Measurements from ENCODE around the gene KLHL29.
"Not testable (repeated sequence)": the region's sequence is repeated elsewhere in the genome, so short reads cannot be mapped to it uniquely, and the experiment has no call there.

The KLHL29 gene

GRCh38 chr2:23384551-23385343 is at the start of gene KLHL29:
TSS of gene KLHL29 (plus strand) at chr2:23385179. CDS start at chr2:23562197, 177,018 bp downstream.
- TF ChIP-seq CTCF (IDR thresholded peaks at IDR 0.05), result no peak
- H3K4me3 ChIP-seq, result peak within 1 kb of the TSS; percentile 73
- peak within 1 kb of the TSS; percentile 72 to 80 for H3K27ac ChIP-seq
- peak; percentile 86 for DNase-seq (ENCODE audit: low spot score)

- Histone ChIP-seq H3K27ac (no peak overlapping the region), H3K4me3 (no peak overlapping the region)
- no peak for TF ChIP-seq CTCF (IDR thresholded peaks at IDR 0.05)
- no peak for DNase-seq (ENCODE audit: low spot score)
Observed at GRCh38 chr2:23335550-23335949, 49.4 kb upstream of the KLHL29 start.

GRCh38 chr2:23342075-23342474 is 42.9 kb upstream of the KLHL29 start:
- Histone ChIP-seq H3K4me3 (no peak overlapping the region), H3K27ac (no peak overlapping the region)
- DNase-seq (ENCODE audit: low spot score), result no peak
- TF ChIP-seq CTCF (IDR thresholded peaks at IDR 0.05), result no peak

DNA sequence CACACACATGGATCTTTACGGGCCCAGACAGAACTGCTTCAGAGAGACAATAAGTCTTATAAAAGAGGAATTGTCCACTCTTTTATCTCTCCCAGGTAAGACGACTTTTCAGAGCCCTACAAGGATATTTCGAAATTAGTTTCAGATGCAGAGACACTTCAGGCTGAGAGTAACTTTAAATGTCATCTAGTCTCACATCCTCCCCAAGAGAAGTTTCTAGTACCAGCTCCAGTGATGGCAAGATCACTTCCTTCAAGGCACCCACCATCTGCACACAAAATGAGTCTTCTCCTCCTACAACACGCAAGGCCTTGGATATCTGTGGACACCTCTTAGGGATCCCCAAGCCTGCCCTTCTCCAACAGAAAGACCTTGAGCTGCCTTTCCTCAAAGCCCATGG is 39.0 kb upstream of the KLHL29 start:
- Histone ChIP-seq H3K4me3 (no peak overlapping the region), H3K27ac (no peak overlapping the region)
- no peak for DNase-seq (ENCODE audit: low spot score)
- TF ChIP-seq CTCF (IDR thresholded peaks at IDR 0.05), result no peak

DNA sequence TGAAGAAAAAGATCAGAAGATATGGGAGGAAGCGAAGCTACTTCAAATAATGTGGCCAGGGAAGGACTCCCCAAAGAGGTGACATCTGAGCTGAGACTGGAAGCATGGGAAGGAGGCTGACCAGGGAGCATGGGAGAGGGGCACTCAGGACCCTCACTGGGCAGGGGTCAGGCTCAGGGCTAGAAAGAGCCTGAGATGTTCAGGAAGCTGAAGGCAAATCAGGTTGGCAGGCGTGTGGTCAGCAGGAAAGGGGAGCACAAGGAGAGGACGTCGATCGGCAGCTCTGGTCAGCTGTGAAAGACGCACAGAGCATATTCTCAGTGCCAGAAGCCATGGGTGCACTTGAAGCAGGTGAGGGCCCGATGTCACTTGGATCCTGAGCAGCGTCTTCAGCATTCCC is 38.2 kb upstream of the KLHL29 start:
- Histone ChIP-seq H3K4me3 (no peak overlapping the region), H3K27ac (no peak overlapping the region)
- no peak for DNase-seq (ENCODE audit: low spot score)
- no peak for TF ChIP-seq CTCF (IDR thresholded peaks at IDR 0.05)

GRCh38 chr2:23347471-23348092 is 37.4 kb upstream of the KLHL29 start:
- no peak overlapping the region for H3K27ac ChIP-seq
- H3K4me3 ChIP-seq, result no peak overlapping the region
- no peak for TF ChIP-seq CTCF (IDR thresholded peaks at IDR 0.05)
- no peak for DNase-seq (ENCODE audit: low spot score)

DNA sequence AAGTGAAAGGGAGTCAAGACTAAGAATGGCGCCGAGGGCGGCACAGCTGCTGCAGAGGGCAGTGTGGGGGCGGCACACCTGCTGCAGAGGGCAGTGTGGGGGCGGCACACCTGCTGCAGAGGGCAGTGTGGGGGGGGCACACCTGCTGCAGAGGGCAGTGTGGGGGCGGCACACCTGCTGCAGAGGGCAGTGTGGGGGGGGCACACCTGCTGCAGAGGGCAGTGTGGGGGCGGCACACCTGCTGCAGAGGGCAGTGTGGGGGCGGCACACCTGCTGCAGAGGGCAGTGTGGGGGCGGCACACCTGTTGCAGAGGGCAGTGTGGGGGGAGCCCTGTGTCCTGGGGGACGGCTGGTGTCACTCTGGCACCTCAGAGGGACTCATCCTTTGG is 36.9 kb upstream of the KLHL29 start:
- DNase-seq (ENCODE audit: low spot score); H3K4me3 ChIP-seq; H3K27ac ChIP-seq: not testable (repeated sequence)
